Naive thymus-derived CD4-positive, alpha-beta T cell (primary cell): ENCODE data around the gene ID1. TPM values are rescaled to one million over a fixed set of nuclear protein-coding genes. Genes with fewer than 3 reads are reported as not detected.
"Not testable (repeated sequence)": the region's sequence is repeated elsewhere in the genome, so short reads cannot be mapped to it uniquely, and the experiment has no call there.

Experiments
- ATAC-seq: fragments of 150-1000 bp; cut with Tn5 transposase; 2 replicates; pipeline ENCODE4 v1.10.0; 2021; ENCODE audit warnings: mild to moderate bottlenecking, moderate library complexity
- CTCF ChIA-PET: fragments of 350-600 bp; sonication (Branson Sonifier 250); formaldehyde crosslinking; loops from one replicate; lab custom pipeline; 2021; ENCODE audit warnings: antibody characterized with exemption; lab: Charles Lee
- POLR2A ChIA-PET: fragments of 350-600 bp; sonication (Branson Sonifier 250); formaldehyde crosslinking; loops from one replicate; lab custom pipeline; 2021; ENCODE audit warnings: antibody characterized with exemption, inconsistent platforms; lab: Charles Lee
- DNase-seq, 9 donors: peaks; one replicate each; pipeline versions ENCODE4 v3.0.0 to v3.0.0-alpha.2; 2020 to 2022; ENCODE audit warnings: mixed read lengths in 1 of 9
- H3K27ac ChIP-seq: one replicate; pipeline ENCODE4 v1.7.0; 2013; ENCODE audit warnings: mild to moderate bottlenecking, low read depth, low read length, moderate library complexity
- H3K27me3 ChIP-seq, 2 donors: one replicate each; pipeline ENCODE4 v1.7.0; 2013; ENCODE audit warnings: low read length in 2 of 2, mild to moderate bottlenecking in 2 of 2, moderate library complexity in 2 of 2; ENCODE audit not compliant: control insufficient read depth in 2 of 2, insufficient read depth in 2 of 2
- H3K36me3 ChIP-seq, 3 experiments: 1 replicate in 2 of 3; 2 replicates in 1 of 3; pipeline ENCODE4 v1.7.0; 2013; ENCODE audit warnings: low read length in 3 of 3, mild to moderate bottlenecking in 3 of 3, moderate library complexity in 1 of 3; ENCODE audit not compliant: insufficient read depth in 3 of 3, control insufficient read depth in 2 of 3
- H3K4me1 ChIP-seq, 2 donors: one replicate each; pipeline ENCODE4 v1.7.0; 2013; ENCODE audit warnings: low read length in 2 of 2, mild to moderate bottlenecking in 2 of 2, moderate library complexity in 1 of 2; ENCODE audit not compliant: control insufficient read depth in 2 of 2, insufficient read depth in 2 of 2
- H3K4me3 ChIP-seq: 2 replicates; pipeline ENCODE4 v1.7.0; 2013; ENCODE audit warnings: mild to moderate bottlenecking, low read length
- H3K9me3 ChIP-seq, 3 experiments: 1 replicate in 2 of 3; 2 replicates in 1 of 3; pipeline ENCODE4 v1.7.0; 2013; ENCODE audit warnings: low read length in 3 of 3; ENCODE audit not compliant: control insufficient read depth in 2 of 3
- H3K27ac Mint-ChIP-seq, 9 donors: one replicate each; pipeline ENCODE4 v1.8.0; 2020 to 2022; ENCODE audit warnings: mixed read lengths in 9 of 9, mild to moderate bottlenecking in 8 of 9, moderate library complexity in 5 of 9, inconsistent platforms in 2 of 9
- H3K27me3 Mint-ChIP-seq, 5 donors: one replicate each; pipeline ENCODE4 v1.8.0; 2021 to 2022; ENCODE audit warnings: mixed read lengths in 5 of 5, mild to moderate bottlenecking in 1 of 5
- H3K36me3 Mint-ChIP-seq, 5 donors: one replicate each; pipeline ENCODE4 v1.8.0; 2020 to 2022; ENCODE audit warnings: mixed read lengths in 5 of 5, mild to moderate bottlenecking in 3 of 5, inconsistent platforms in 1 of 5
- H3K4me1 Mint-ChIP-seq, 7 donors: one replicate each; pipeline ENCODE4 v1.8.0; 2020 to 2022; ENCODE audit warnings: mixed read lengths in 7 of 7, mild to moderate bottlenecking in 3 of 7, inconsistent platforms in 1 of 7
- H3K4me3 Mint-ChIP-seq, 10 donors: one replicate each; pipeline ENCODE4 v1.8.0; 2020 to 2022; ENCODE audit warnings: mild to moderate bottlenecking in 10 of 10, mixed read lengths in 10 of 10, moderate library complexity in 6 of 10, inconsistent platforms in 2 of 10
- H3K9me3 Mint-ChIP-seq, 11 donors: one replicate each; pipeline ENCODE4 v1.8.0; 2020 to 2022; ENCODE audit warnings: mixed read lengths in 11 of 11, mild to moderate bottlenecking in 4 of 11, inconsistent platforms in 1 of 11, moderate library complexity in 1 of 11
- intact Hi-C, 2 donors: fragments of 100-400 bp; cut with micrococcal nuclease; formaldehyde crosslinking; loops; one replicate each; pipeline ENCODE4 v1.15.1; 2023
- polyA plus RNA-seq, 2 donors: library from polyadenylated mRNA; unstranded; fragments of 300-500 nt; fragmentation: Illumina TruSeq; gene quantifications; one replicate each; pipeline ENCODE4 v1.2.3, GENCODE V29; 2021
- total RNA-seq, 6 experiments: library from RNA in 5 of 6; stranded (reverse) in 5 of 6; gene quantifications; 1 replicate in 5 of 6; 2 replicates in 1 of 6; pipeline ENCODE4 v1.2.3 and lab custom pipeline; 2021 to 2026

ID1 gene
- total and polyA plus RNA-seq, 7 experiments from 2014 or later, result 0.41 to 16.9 (median 0.62) TPM; not detected in 2

- H3K27me3 ChIP-seq, ATAC-seq, H3K4me3 ChIP-seq, H3K4me1 ChIP-seq, intact Hi-C loops, H3K27me3 Mint-ChIP-seq, H3K4me1 Mint-ChIP-seq, H3K36me3 Mint-ChIP-seq, H3K9me3 ChIP-seq, H3K4me3 Mint-ChIP-seq, H3K27ac Mint-ChIP-seq, H3K27ac ChIP-seq, DNase-seq, POLR2A ChIA-PET, H3K36me3 ChIP-seq, H3K9me3 Mint-ChIP-seq: not testable (repeated sequence)
- CTCF ChIA-PET, result interaction anchor here (0.8 kb wide), 1 partner anchor 38 kb away, joined by 3 read pairs; no protein-coding TSS in a partner anchor
Observed at GRCh38 chr20:31596412-31596715, 8.7 kb upstream of the ID1 start.

- CTCF ChIA-PET, result interaction anchor here (0.8 to 1.4 kb wide), 2 partner anchors 16 to 37 kb away, joined by 3 to 4 read pairs; no protein-coding TSS in a partner anchor
- Mint-ChIP-seq H3K4me3 (no peak overlapping the region), H3K9me3 (no peaks in the 10 kb centered on the region), H3K27ac (no peak overlapping the region), H3K4me1 (peaks cover 0 to 4% (median 0%) of the 10 kb centered on the region in 7 donors), H3K27me3 (peaks cover 0 to 7% (median 0%) of the 10 kb centered on the region in 5 donors), H3K36me3 (no peaks in the 10 kb centered on the region)
- no peaks in the 10 kb centered on the region for H3K27me3 ChIP-seq
- no peaks in the 10 kb centered on the region for H3K9me3 ChIP-seq
- H3K27ac ChIP-seq, result no peak overlapping the region
- no peak for ATAC-seq
- DNase-seq, result no peak
- intact Hi-C loops, result no loop called here
- POLR2A ChIA-PET, result no interaction called here
- H3K4me1 ChIP-seq, result no peaks in the 10 kb centered on the region
- no peak overlapping the region for H3K4me3 ChIP-seq
- no peaks in the 10 kb centered on the region for H3K36me3 ChIP-seq
Observed at GRCh38 chr20:31596831-31597480, 8.1 kb upstream of the ID1 start.

- Mint-ChIP-seq H3K27ac (no peak overlapping the region), H3K36me3 (no peaks in the 10 kb centered on the region), H3K9me3 (no peaks in the 10 kb centered on the region), H3K4me1 (peaks cover 0 to 4% (median 0%) of the 10 kb centered on the region in 7 donors), H3K4me3 (no peak overlapping the region), H3K27me3 (peaks cover 2 to 12% (median 3%) of the 10 kb centered on the region in 5 donors)
- ATAC-seq (no peak), DNase-seq (no peak)
- POLR2A ChIA-PET, result no interaction called here
- intact Hi-C loops, result no loop called here
- Histone ChIP-seq H3K4me1 (no peaks in the 10 kb centered on the region), H3K9me3 (no peaks in the 10 kb centered on the region), H3K36me3 (no peaks in the 10 kb centered on the region), H3K27me3 (no peaks in the 10 kb centered on the region), H3K4me3 (no peak overlapping the region), H3K27ac (no peak overlapping the region)
- CTCF ChIA-PET, result interaction anchor here (1.4 kb wide), 1 partner anchor 16 kb away, joined by 4 read pairs; no protein-coding TSS in a partner anchor
Observed at GRCh38 chr20:31597481-31597855, 7.6 kb upstream of the ID1 start.

GRCh38 chr20:31602431-31602778 is 2.7 kb upstream of the ID1 start:
- ChIA-PET POLR2A (interaction anchor here (1.7 kb wide), 1 partner anchor 29 kb away, joined by 5 read pairs; no protein-coding TSS in a partner anchor), CTCF (interaction anchor here (1.2 to 13.1 kb wide), 2 partner anchors 10 to 39 kb away, joined by 3 to 568 read pairs; no protein-coding TSS in a partner anchor)
- Histone ChIP-seq H3K4me1 (peaks cover 5 to 27% of the 10 kb centered on the region in 2 donors), H3K4me3 (no peak overlapping the region), H3K27ac (no peak overlapping the region), H3K36me3 (no peaks in the 10 kb centered on the region), H3K9me3 (no peaks in the 10 kb centered on the region), H3K27me3 (peaks cover 0 to 11% of the 10 kb centered on the region in 2 donors)
- ATAC-seq (no peak), DNase-seq (no peak)
- H3K36me3 Mint-ChIP-seq, result no peaks in the 10 kb centered on the region
- H3K4me1 Mint-ChIP-seq, result peaks cover 7 to 29% (median 17%) of the 10 kb centered on the region in 7 donors
- peak overlapping the region in 4 of 10 donors; percentile 16 to 41 (median 32) for H3K4me3 Mint-ChIP-seq
- H3K27ac Mint-ChIP-seq, result no peak overlapping the region
- intact Hi-C loops, result no loop called here
- no peaks in the 10 kb centered on the region for H3K9me3 Mint-ChIP-seq
- peaks cover 21 to 40% (median 24%) of the 10 kb centered on the region in 5 donors for H3K27me3 Mint-ChIP-seq

GRCh38 chr20:31602779-31603441 is 2.2 kb upstream of the ID1 start:
- Histone ChIP-seq H3K4me3 (no peak overlapping the region), H3K27me3 (peaks cover 0 to 11% of the 10 kb centered on the region in 2 donors), H3K9me3 (no peaks in the 10 kb centered on the region), H3K36me3 (no peaks in the 10 kb centered on the region), H3K4me1 (peaks cover 5 to 27% of the 10 kb centered on the region in 2 donors), H3K27ac (no peak overlapping the region)
- ChIA-PET CTCF (interaction anchor here (1.2 to 13.1 kb wide), 3 partner anchors 10 to 40 kb away, joined by 3 to 568 read pairs (median 3); no protein-coding TSS in a partner anchor), POLR2A (interaction anchor here (1.7 kb wide), 1 partner anchor 29 kb away, joined by 5 read pairs; no protein-coding TSS in a partner anchor)
- Mint-ChIP-seq H3K36me3 (no peaks in the 10 kb centered on the region), H3K4me3 (peak overlapping the region in 6 of 10 donors; percentile 19 to 66 (median 43)), H3K27ac (no peak overlapping the region), H3K27me3 (peaks cover 24 to 45% (median 29%) of the 10 kb centered on the region in 5 donors), H3K4me1 (peaks cover 7 to 29% (median 17%) of the 10 kb centered on the region in 7 donors), H3K9me3 (no peaks in the 10 kb centered on the region)
- ATAC-seq (peak; percentile 12), DNase-seq (no peak)
- intact Hi-C loops, result no loop called here

- no peaks in the 10 kb centered on the region for H3K36me3 ChIP-seq
Observed at GRCh38 chr20:31603822-31604566, 1.1 kb upstream of the ID1 start.

More at GRCh38 chr20:31603822-31604566, 1.1 kb upstream of the ID1 start:
- intact Hi-C loops, result loop anchor here (2.0 kb wide), 1 partner anchor 89 kb away; the partner anchor contains the start of gene HM13 (in 2 of the 2)
- peak overlapping the region in 3 of 9 donors; percentile 30 to 88 (median 71) for H3K27ac Mint-ChIP-seq
- H3K9me3 Mint-ChIP-seq, result no peaks in the 10 kb centered on the region
- peak overlapping the region; percentile 85 to 97 (median 96) for H3K4me3 Mint-ChIP-seq
- Histone ChIP-seq H3K9me3 (no peaks in the 10 kb centered on the region), H3K27me3 (peaks cover 0 to 11% of the 10 kb centered on the region in 2 donors), H3K4me3 (peak overlapping the region; percentile 97), H3K4me1 (peaks cover 5 to 27% of the 10 kb centered on the region in 2 donors), H3K27ac (peak overlapping the region; percentile 36)
- peaks cover 7 to 29% (median 17%) of the 10 kb centered on the region in 7 donors for H3K4me1 Mint-ChIP-seq
- POLR2A ChIA-PET, result interaction anchor here (0.9 to 2.7 kb wide), 4 partner anchors 30 to 44 kb away, joined by 4 to 23 read pairs (median 6); no protein-coding TSS in a partner anchor
- H3K36me3 Mint-ChIP-seq, result no peaks in the 10 kb centered on the region
- H3K27me3 Mint-ChIP-seq, result peaks cover 24 to 54% (median 33%) of the 10 kb centered on the region in 5 donors
- CTCF ChIA-PET, result interaction anchor here (1.3 to 13.1 kb wide), 2 partner anchors 17 to 41 kb away, joined by 3 to 568 read pairs; no protein-coding TSS in a partner anchor
- DNase-seq, result peak; percentile 24 to 82 (median 45)
- peak; percentile 68 for ATAC-seq
